Measurements from ENCODE around the gene BTBD7. TPM values are rescaled to one million over a fixed set of nuclear protein-coding genes. Genes with fewer than 3 reads are reported as not detected.

Gene BTBD7
- total RNA-seq, 1 donor, result 10.4 TPM

DNA sequence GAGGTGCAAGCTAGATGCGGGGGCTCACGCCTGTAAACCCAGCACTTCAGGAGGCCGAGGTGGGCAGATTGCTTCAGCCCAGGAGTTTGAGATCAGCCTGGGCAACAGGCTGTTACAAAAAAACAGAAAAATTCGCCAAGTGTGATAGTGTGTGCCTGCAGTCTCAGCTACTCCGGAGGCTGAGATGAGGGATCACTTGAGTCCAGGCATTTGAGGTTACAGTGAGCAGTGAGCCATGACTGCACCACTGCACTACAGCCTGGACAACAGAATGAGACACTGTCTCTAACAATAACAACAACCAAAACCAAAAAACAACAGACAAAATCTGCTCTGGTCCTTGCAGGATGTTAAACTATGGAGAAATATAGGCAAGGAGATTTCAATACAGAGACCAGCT is 13.9 kb downstream of the BTBD7 start:
- Histone ChIP-seq H3K4me1 (ENCODE audit: insufficient read depth, low read length) (peaks cover 35% of the 10 kb centered on the region), H3K9me3 (ENCODE audit: low read depth, low read length) (no peaks in the 10 kb centered on the region), H3K4me3 (ENCODE audit: low read length) (no peak overlapping the region), H3K27me3 (ENCODE audit: insufficient read depth, low read length) (no peaks in the 10 kb centered on the region)

DNA sequence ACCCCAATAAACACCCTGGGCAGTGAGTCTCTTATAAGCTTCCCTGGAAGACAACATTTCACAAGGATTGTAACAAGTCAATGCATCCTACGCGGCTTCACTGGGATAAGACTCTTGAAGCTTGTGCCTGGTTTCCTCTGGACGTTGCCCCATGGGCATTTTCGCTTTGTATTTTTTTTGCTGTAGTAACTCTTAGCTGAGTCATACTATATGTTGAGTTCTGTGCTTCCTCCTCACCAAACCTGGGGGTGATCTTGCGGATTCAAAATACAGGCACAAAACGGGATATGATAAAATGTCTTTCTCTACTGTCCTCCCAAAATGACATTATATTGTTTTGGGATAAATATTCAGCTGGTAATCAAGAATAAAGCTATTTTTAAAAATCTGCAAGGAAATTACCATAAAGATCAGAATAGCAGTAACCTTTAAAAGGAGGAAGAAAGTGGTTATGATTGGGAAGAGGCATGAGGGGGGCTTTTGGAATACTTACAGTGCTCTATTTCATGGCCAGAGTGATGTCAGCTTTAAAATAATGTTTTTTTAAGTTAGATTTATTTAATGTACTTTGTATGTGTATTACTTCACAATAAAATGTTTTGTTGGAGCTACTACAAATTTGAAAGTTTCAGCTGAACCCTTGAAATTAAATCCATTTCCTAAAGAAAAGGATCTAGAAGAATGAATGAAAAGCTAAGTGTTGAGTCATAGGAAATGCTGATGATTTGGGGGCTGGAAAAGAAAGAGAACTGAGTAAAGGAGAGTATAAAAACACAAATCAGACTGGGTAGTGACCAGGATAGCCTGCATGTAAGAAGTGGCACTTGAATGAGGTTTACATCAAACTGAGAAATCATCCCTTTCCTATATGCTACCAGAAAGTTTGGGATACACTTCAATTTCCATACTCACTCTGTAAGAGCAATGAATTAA is 14.7 kb downstream of the BTBD7 start:
- Histone ChIP-seq H3K27me3 (ENCODE audit: insufficient read depth, low read length) (no peaks in the 10 kb centered on the region), H3K4me1 (ENCODE audit: insufficient read depth, low read length) (peaks cover 32% of the 10 kb centered on the region), H3K4me3 (ENCODE audit: low read length) (no peak overlapping the region)

DNA sequence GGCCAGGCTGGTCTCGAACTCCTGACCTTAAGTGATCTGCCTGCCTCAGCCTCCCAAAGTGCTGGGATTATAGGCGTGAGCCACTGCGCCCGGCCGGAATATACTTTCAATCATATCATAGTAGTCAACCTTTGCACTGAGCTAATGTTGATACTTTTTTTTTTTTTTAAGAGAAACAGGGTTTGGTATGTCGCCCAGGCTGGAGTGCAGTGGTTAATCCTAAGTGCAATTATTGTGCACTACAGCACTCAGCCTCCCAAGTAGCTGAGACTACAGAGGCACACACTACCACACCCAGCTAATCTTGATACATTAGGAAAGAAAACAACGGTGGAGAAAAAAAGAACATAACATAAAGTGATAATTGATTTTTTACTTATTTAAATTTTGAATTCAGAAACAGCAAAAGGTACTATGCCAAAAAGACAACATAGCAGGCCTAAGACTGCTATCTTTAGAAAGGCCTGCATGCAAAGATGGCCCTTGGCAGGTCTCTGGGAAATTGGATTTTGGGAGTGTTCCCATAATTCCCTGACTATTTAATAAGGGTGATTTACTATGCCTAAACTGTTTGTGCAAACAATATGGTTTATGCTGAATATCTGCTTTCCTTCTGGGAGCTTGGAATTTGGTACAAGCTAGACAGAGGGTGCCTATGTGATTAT is 15.5 kb downstream of the BTBD7 start:
- H3K4me1 ChIP-seq (ENCODE audit: insufficient read depth, low read length), result peaks cover 27% of the 10 kb centered on the region
- no peaks in the 10 kb centered on the region for H3K27me3 ChIP-seq (ENCODE audit: insufficient read depth, low read length)
- H3K4me3 ChIP-seq (ENCODE audit: low read length), result no peak overlapping the region
- no peaks in the 10 kb centered on the region for H3K9me3 ChIP-seq (ENCODE audit: low read depth, low read length)

More for the DNA sequence above, 14.7 kb downstream of the BTBD7 start:
- H3K9me3 ChIP-seq (ENCODE audit: low read depth, low read length), result no peaks in the 10 kb centered on the region

DNA sequence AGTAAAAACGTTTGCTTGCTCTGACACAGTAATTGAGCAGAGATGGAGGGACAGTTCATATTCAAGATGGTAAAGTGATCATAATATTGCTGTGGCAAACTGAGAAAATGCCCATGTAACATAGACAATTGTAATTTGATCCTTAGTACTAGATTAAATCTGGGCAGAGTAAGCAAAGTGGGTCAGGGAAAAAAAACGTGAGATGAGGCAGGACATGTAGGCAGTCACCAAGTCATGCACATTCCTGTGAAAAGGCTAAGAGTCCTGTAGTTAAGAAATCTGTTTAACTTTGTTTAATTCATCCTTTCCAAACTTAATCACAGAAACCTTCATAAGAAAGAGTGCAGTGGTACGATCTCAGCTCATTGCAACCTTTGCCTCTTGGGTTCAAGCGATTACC is 16.1 kb downstream of the BTBD7 start:
- peaks cover 27% of the 10 kb centered on the region for H3K4me1 ChIP-seq (ENCODE audit: insufficient read depth, low read length)
- H3K9me3 ChIP-seq (ENCODE audit: low read depth, low read length), result no peaks in the 10 kb centered on the region
- no peaks in the 10 kb centered on the region for H3K27me3 ChIP-seq (ENCODE audit: insufficient read depth, low read length)
- H3K4me3 ChIP-seq (ENCODE audit: low read length), result no peak overlapping the region

DNA sequence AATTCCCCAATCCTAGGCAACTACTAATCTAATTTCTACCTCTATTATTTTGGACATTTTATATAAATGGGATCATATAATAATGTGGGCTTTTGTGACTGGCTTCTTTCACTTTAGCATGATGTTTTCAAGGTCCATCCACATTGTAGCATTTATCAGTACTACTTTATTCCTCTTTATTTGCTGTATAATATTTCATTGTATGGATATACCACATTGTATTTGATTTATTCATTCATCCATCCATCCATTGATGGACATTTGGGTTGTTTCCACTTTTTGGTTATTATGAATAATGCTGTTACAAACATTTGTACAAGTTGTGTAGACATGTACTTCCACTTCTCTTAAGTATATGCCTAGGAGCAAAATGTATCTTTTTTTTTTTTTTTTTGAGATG is 17.3 kb downstream of the BTBD7 start:
- no peaks in the 10 kb centered on the region for H3K9me3 ChIP-seq (ENCODE audit: low read depth, low read length)
- H3K4me1 ChIP-seq (ENCODE audit: insufficient read depth, low read length), result peaks cover 27% of the 10 kb centered on the region
- H3K27me3 ChIP-seq (ENCODE audit: insufficient read depth, low read length), result no peaks in the 10 kb centered on the region
- no peak overlapping the region for H3K4me3 ChIP-seq (ENCODE audit: low read length)

DNA sequence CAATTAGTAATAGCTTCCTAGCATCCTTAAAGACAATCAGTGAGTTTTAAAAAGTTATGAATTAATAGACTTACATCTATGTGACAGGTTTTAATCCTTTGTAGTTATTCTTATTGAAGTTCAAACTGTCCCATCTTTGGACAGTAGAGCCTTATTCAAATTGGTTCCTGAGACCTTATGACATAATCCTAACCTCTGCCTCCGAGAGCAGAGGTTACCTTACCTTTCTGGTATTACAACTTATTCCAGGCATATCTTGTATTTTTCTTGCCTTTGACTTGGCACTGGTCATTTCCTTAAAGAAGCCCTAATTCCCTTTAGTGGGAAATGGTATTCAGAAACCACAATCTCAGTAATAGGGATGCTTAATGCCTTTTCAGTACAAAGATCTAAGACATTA is 21.8 kb downstream of the BTBD7 start:
- H3K27me3 ChIP-seq (ENCODE audit: insufficient read depth, low read length), result no peaks in the 10 kb centered on the region
- peaks cover 8% of the 10 kb centered on the region for H3K4me1 ChIP-seq (ENCODE audit: insufficient read depth, low read length)
- H3K4me3 ChIP-seq (ENCODE audit: low read length), result no peak overlapping the region
- no peaks in the 10 kb centered on the region for H3K9me3 ChIP-seq (ENCODE audit: low read depth, low read length)

DNA sequence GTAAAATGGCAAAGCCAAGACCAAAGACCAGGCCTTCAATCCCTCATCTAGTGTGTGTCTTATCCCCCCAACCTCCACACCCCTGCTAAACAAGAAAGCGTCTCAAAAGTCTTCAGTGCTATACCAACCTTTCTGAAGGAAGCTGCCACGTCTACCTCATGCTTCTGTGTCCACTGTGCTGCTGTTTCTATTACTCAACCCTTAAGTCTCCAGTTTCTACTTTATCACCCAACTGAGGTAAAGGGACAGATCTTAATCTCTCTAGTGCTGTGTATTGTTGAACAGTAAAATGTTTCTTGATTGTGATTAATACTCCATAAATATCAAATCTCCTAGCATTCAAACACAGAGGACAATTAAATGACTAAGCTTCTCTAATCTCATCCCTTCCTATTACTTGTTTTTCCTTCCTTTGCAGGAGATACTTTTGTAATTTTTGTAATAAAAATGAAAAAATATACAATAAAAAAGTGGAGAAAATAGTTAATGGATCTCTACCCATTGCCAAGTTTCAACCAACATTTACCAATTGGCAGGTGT is 23.3 kb downstream of the BTBD7 start:
- Histone ChIP-seq H3K27me3 (ENCODE audit: insufficient read depth, low read length) (no peaks in the 10 kb centered on the region), H3K4me3 (ENCODE audit: low read length) (no peak overlapping the region), H3K9me3 (ENCODE audit: low read depth, low read length) (no peaks in the 10 kb centered on the region), H3K4me1 (ENCODE audit: insufficient read depth, low read length) (peaks cover 15% of the 10 kb centered on the region)

DNA sequence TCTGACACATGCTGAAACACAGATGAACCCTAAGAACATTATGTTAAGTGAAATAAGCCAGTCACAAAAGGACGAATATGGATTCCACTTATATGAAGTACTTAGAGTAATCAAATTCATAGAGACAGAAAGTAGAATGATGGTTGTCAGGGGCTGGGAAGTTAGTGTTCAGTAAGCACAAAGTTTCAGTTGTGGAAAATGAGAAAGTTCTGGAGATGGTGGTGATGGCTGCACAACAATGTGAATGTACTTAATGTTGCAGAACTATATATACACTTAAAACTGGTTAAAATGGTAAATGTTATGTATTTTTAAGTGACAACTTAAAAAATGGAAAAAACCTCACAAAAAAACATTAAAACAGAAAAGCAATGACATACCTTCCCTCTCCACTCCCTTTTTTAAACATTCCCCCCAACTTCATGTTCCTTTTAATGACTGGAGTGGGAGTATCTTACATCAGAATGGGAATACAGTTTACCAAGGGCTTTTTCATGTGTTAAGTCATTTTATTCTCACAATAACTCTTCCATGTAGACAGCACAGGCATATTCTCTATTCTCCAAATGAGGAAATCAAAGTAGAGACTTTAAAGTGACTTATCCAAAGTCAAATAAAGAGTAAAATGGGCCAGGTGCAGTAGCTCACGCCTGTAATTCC is 24.0 kb downstream of the BTBD7 start:
- no peaks in the 10 kb centered on the region for H3K27me3 ChIP-seq (ENCODE audit: insufficient read depth, low read length)
- H3K9me3 ChIP-seq (ENCODE audit: low read depth, low read length), result no peaks in the 10 kb centered on the region
- no peak overlapping the region for H3K4me3 ChIP-seq (ENCODE audit: low read length)
- H3K4me1 ChIP-seq (ENCODE audit: insufficient read depth, low read length), result peaks cover 18% of the 10 kb centered on the region

DNA sequence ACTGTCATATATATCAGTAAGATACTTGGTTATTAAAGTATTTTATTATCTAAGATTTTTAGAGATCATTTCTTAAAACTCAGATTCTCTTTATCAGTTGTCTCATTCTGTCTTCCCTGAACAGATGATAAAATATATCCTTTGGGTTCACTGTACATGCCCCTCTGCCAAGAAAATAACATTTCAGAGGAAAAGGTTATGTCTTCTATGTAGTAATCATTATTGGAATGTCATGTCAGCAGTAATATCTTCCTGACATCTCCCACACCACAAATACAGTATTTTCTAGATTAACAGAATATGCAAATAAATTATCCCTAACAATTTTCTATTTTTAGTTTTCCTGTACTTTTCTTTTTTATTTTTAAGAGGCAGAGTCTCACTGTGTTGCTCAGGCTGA is 26.0 kb downstream of the BTBD7 start:
- Histone ChIP-seq H3K4me1 (ENCODE audit: insufficient read depth, low read length) (peaks cover 22% of the 10 kb centered on the region), H3K4me3 (ENCODE audit: low read length) (no peak overlapping the region), H3K27me3 (ENCODE audit: insufficient read depth, low read length) (no peaks in the 10 kb centered on the region), H3K9me3 (ENCODE audit: low read depth, low read length) (no peaks in the 10 kb centered on the region)

DNA sequence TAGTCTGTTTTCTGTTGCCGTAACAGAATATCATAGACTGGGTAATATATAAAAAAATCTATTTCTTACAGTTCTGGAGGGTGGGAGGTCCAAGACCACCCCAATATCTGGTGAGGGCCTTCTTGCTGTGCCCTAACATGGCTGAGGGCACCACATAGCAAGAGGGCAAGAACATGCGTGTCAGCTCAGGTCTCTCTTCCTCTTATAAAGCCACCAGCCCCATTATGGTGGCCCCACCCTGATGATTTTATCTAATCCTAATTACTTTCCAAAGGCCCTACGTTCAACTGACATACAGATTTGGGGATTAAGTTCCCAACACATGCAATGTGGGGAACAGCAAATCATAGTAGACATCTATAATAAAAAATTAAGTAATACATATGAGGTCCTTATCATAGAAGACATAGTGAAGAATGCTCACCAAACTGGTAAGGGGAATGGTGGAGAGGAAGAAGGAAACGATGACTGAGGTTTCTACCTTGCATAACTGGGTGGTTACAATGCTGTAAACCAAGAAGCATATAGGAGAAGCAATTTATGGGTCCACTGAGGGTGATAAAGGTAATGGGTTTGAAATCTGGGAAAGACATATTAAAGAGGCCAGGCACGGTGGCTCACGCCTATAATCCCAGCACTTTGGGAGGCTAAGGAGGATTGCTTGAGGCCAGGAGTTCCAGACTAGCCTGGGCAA is 27.0 kb downstream of the BTBD7 start:
- peaks cover 25% of the 10 kb centered on the region for H3K4me1 ChIP-seq (ENCODE audit: insufficient read depth, low read length)
- no peaks in the 10 kb centered on the region for H3K9me3 ChIP-seq (ENCODE audit: low read depth, low read length)
- H3K4me3 ChIP-seq (ENCODE audit: low read length), result no peak overlapping the region
- no peaks in the 10 kb centered on the region for H3K27me3 ChIP-seq (ENCODE audit: insufficient read depth, low read length)

DNA sequence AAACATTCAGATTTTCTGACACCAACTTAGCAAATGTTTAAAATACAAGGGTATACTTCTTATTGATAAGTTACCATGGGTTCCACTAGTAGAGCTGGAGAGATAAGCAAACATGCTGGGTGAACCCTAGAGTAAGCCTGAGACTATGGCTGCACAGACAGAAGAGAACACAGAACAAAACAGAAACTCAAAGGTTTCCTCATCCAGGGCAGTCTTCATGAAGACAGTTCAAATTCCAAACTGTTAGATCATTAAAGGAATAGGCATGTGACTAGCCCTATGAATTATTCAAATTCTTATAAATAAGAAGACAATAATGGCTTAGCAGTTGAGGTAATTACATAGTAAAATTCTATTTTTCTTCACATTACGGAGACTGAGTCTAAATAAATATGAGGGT is 28.1 kb downstream of the BTBD7 start:
- no peaks in the 10 kb centered on the region for H3K9me3 ChIP-seq (ENCODE audit: low read depth, low read length)
- H3K4me1 ChIP-seq (ENCODE audit: insufficient read depth, low read length), result peaks cover 36% of the 10 kb centered on the region
- no peaks in the 10 kb centered on the region for H3K27me3 ChIP-seq (ENCODE audit: insufficient read depth, low read length)
- no peak overlapping the region for H3K4me3 ChIP-seq (ENCODE audit: low read length)

DNA sequence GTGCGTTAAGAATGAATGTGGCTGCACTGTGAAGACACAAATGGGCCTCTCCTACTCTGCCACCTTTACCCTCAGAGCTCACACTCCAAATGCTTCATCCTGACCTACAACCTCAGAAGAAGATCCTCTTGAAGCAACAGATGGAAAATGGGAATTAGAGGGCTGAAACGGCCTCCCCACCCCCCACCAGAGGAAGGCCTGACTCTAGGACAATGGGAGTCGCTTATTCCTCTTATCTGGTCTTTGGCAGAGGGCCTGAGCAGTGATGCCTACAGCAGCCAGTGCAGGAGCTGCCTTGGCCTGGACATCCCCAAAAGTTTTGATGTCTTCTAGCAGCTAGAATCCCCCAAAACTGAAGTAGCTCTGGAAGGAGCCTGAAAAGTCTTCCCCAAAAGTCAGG is 29.2 kb downstream of the BTBD7 start:
- Histone ChIP-seq H3K9me3 (ENCODE audit: low read depth, low read length) (no peaks in the 10 kb centered on the region), H3K4me1 (ENCODE audit: insufficient read depth, low read length) (peaks cover 36% of the 10 kb centered on the region), H3K4me3 (ENCODE audit: low read length) (no peak overlapping the region), H3K27me3 (ENCODE audit: insufficient read depth, low read length) (no peaks in the 10 kb centered on the region)

DNA sequence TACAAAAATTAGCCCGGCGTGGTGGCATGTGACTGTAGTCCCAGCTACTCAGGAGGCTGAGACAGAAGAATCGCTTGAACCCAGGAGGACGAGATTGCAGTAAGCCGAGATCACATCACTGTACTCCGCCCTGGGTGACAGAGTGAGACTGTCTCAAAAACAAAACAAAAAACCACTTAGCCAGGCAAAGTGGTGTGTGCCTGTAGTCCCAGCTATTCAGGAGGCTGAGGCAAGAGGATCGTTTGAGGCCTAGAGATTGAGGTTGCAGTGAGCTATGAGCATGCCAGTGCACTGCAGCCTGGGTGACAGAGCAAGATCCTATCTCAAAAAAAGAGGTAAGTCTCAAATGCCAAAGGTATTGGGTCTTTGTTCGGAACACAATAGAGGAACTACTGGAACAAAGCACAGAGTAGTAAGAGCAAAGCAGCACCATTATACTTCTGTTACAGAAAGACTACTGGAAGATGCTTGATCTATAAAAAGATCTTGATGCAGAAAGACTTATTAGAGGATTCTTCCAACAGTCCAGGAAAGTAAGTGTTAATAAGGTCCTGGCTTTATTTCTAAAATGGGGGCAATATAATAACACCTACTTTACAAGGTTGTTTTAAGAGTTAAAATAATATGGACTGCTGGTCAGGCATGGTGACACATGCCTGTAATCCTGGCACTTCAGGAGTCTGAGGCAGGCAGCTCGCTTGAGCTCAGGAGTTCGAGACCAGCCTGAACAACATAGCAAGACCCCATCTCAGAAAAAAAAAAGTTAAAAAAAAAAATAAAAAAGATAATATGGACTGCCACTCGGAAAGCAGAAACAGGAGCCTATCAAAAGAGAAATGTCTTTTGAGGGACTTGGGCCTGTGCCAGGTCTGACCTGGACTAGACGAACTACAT is 29.9 kb downstream of the BTBD7 start:
- no peaks in the 10 kb centered on the region for H3K27me3 ChIP-seq (ENCODE audit: insufficient read depth, low read length)
- H3K9me3 ChIP-seq (ENCODE audit: low read depth, low read length), result no peaks in the 10 kb centered on the region
- H3K4me1 ChIP-seq (ENCODE audit: insufficient read depth, low read length), result peaks cover 36% of the 10 kb centered on the region
- H3K4me3 ChIP-seq (ENCODE audit: low read length), result no peak overlapping the region
